GM19023 (cell line): Measurements from ENCODE around the gene AIMP2.
"Not testable (repeated sequence)": the region's sequence is repeated elsewhere in the genome, so short reads cannot be mapped to it uniquely, and the experiment has no call there.

ENCODE experiments used
- ATAC-seq: cut with Tn5 transposase; IDR thresholded peaks from one replicate; pipeline ENCODE4 v1.9.1; 2021; ENCODE audit warnings: mild to moderate bottlenecking, moderate library complexity; ENCODE audit not compliant: unreplicated experiment

AIMP2 gene

GRCh38 chr7:6008668-6009611 lies at the start of gene AIMP2, which contains the start of gene PMS2:
Gene AIMP2, plus strand, starts transcription at chr7:6009272. Its CDS starts 92 bp downstream, at chr7:6009364.
Gene PMS2, minus strand, starts transcription at chr7:6009049. Its CDS starts 30 bp downstream, at chr7:6009019.
- peak; percentile 97 for ATAC-seq

- ATAC-seq: not testable (repeated sequence)
Observed at GRCh38 chr7:5963205-5963604, 45.9 kb upstream of the AIMP2 start.

- not testable (repeated sequence) for ATAC-seq
Observed at GRCh38 chr7:5963810-5964209, 45.3 kb upstream of the AIMP2 start.

GRCh38 chr7:5970347-5970911 lies 38.6 kb upstream of the AIMP2 start, which contains the start of gene RSPH10B:
Gene RSPH10B, minus strand, starts transcription at chr7:5970689. Its CDS starts 3,573 bp downstream, at chr7:5967116.
- not testable (repeated sequence) for ATAC-seq

- not testable (repeated sequence) for ATAC-seq
Observed at GRCh38 chr7:5973580-5973979, 35.5 kb upstream of the AIMP2 start.

GRCh38 chr7:5979680-5980314 lies 29.3 kb upstream of the AIMP2 start:
- not testable (repeated sequence) for ATAC-seq

- not testable (repeated sequence) for ATAC-seq
Observed at GRCh38 chr7:5987061-5987460, 22.0 kb upstream of the AIMP2 start.

- no peak for ATAC-seq
Observed at GRCh38 chr7:5997210-5997808, 11.8 kb upstream of the AIMP2 start.

- no peak for ATAC-seq
Observed at GRCh38 chr7:6007386-6007785, 1.7 kb upstream of the AIMP2 start.

GRCh38 chr7:6007835-6008590 lies 1.1 kb upstream of the AIMP2 start:
- not testable (repeated sequence) for ATAC-seq

- not testable (repeated sequence) for ATAC-seq
Observed at GRCh38 chr7:6010370-6010769, 1.3 kb downstream of the AIMP2 start.

- ATAC-seq: no peak
Observed at GRCh38 chr7:6011541-6011940, 2.5 kb downstream of the AIMP2 start.

- ATAC-seq: no peak
Observed at GRCh38 chr7:6012355-6013104, 3.5 kb downstream of the AIMP2 start.

GRCh38 chr7:6015917-6016652 lies 7.0 kb downstream of the AIMP2 start:
- no peak for ATAC-seq

GRCh38 chr7:6016653-6016966 lies 7.5 kb downstream of the AIMP2 start:
- ATAC-seq: no peak

- no peak for ATAC-seq
Observed at GRCh38 chr7:6020371-6021286, 11.6 kb downstream of the AIMP2 start.

- no peak for ATAC-seq
Observed at GRCh38 chr7:6022707-6023106, 13.6 kb downstream of the AIMP2 start.

GRCh38 chr7:6023974-6024435 lies 14.9 kb downstream of the AIMP2 start:
- no peak for ATAC-seq
